IPS-15b (cell line): ENCODE results near the gene NAA10.
"Not testable (repeated sequence)": the region's sequence is repeated elsewhere in the genome, so short reads cannot be mapped to it uniquely, and the experiment has no call there.

ENCODE experiments used
- H3K27me3 ChIP-seq: one replicate; pipeline ENCODE4 v1.6.1; 2013; ENCODE audit warnings: low read length; ENCODE audit not compliant: control insufficient read depth, insufficient read depth
- H3K36me3 ChIP-seq: one replicate; pipeline ENCODE4 v1.6.1; 2013; ENCODE audit warnings: low read length; ENCODE audit not compliant: control insufficient read depth, insufficient read depth
- H3K4me1 ChIP-seq: one replicate; pipeline ENCODE4 v1.6.1; 2013; ENCODE audit warnings: mild to moderate bottlenecking, low read length; ENCODE audit not compliant: control insufficient read depth, insufficient read depth
- H3K4me3 ChIP-seq: one replicate; pipeline ENCODE4 v1.5.1; 2013; ENCODE audit warnings: low read depth, low read length
- H3K9ac ChIP-seq: one replicate; pipeline ENCODE4 v1.6.1; 2013; ENCODE audit warnings: low read depth, mild to moderate bottlenecking, low read length
- H3K9me3 ChIP-seq: one replicate; pipeline ENCODE4 v1.6.1; 2013; ENCODE audit warnings: mild to moderate bottlenecking, low read length; ENCODE audit not compliant: control insufficient read depth, insufficient read depth

The NAA10 gene

DNA sequence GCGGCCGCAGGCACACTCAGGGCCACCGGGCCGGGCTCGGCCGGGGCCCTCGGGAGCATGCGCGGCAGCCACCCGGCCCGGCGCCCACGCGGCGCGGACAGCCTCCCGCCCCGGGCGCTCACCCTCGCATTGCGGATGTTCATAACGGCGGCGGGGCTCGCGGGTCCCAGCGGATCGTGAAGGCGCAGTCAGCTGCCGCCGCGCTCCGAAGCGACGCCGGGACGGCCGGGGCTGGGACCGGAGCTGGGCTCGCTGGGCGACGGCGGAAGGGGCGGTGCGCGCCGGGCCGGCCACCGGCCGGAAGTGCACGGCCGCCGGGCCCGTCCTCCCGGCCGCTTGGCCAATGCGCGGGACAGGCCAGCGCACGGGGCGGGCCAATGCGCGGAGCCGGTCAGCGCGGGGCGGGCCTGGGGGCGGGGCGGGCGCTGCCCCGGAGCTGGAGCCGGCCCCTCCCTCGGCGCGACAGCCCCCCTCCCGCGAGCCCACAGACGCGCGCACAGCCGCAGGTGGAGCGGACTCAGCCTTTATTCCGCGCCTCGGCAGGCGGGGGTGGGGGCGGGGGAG lies at the start of gene NAA10:
NAA10 (minus strand) TSS at position 276 of the 564 bp plus-strand sequence; CDS start at position 143, 133 bp downstream.
- Histone ChIP-seq H3K36me3 (peaks cover 21% of the 10 kb centered on the region), H3K9me3 (no peaks in the 10 kb centered on the region), H3K4me3 (peak within 1 kb of the TSS; percentile 64), H3K27me3 (no peaks in the 10 kb centered on the region), H3K4me1 (no peaks in the 10 kb centered on the region), H3K9ac (peak within 1 kb of the TSS; percentile 47)

DNA sequence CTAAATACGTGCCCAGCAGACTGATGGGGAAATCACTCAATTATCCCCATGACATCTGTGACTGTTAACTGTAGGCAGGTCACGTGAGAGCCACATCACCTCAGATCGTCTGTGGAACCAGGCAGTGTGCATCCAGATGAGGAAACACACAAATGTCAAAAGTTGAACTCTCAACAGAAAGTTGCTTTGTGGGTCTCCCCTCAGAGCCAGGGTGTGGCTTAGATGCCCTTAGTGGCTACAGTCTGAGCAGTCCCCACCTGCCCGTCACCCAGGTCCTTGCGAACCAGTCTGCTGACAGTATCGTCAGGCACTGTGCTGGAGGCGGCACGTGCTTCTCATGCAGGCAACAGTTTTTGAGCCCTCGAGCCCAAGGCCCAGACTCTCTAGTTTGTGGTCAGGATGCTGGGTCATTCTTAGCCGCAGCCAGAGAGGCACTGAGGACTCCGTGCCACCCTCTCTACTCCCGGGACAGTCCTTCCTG lies 48.5 kb upstream of the NAA10 start:
- H3K4me3 ChIP-seq = no peak overlapping the region
- H3K9me3 ChIP-seq = no peaks in the 10 kb centered on the region
- no peaks in the 10 kb centered on the region for H3K4me1 ChIP-seq
- H3K27me3 ChIP-seq = no peaks in the 10 kb centered on the region
- no peak overlapping the region for H3K9ac ChIP-seq
- H3K36me3 ChIP-seq = no peaks in the 10 kb centered on the region

DNA sequence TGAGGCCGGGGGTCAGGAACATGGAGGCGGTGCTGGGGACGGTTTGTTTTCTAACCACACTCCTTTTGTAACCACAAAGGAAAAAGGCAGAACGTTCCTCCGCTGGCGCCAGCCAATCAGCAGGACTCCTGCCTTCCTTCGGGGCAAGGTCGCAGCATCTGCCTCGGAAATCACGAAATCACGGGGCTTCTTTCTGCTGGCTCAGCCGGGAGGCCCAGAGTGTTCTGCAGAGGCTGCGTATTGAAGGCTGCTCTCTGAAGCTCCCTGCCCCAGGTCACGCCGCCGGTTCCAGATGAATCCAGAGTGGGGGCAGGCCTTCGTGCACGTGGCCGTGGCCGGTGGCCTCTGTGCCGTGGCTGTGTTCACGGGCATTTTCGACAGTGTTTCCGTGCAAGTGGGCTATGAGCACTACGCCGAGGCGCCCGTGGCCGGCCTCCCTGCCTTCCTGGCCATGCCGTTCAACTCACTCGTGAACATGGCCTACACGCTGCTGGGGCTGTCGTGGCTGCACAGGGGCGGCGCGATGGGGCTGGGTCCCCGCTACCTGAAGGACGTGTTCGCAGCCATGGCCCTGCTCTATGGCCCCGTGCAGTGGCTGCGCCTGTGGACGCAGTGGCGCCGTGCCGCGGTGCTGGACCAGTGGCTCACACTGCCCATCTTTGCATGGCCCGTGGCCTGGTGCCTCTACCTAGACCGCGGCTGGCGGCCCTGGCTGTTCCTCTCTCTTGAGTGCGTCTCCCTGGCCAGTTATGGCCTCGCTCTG lies 47.1 kb upstream of the NAA10 start:
- no peak overlapping the region for H3K4me3 ChIP-seq
- H3K27me3 ChIP-seq = no peaks in the 10 kb centered on the region
- no peaks in the 10 kb centered on the region for H3K36me3 ChIP-seq
- no peaks in the 10 kb centered on the region for H3K9me3 ChIP-seq
- H3K4me1 ChIP-seq = no peaks in the 10 kb centered on the region
- no peak overlapping the region for H3K9ac ChIP-seq

GRCh38 chrX:153981231-153981630 lies 46.4 kb upstream of the NAA10 start:
- H3K9me3 ChIP-seq = no peaks in the 10 kb centered on the region
- no peaks in the 10 kb centered on the region for H3K4me1 ChIP-seq
- no peaks in the 10 kb centered on the region for H3K36me3 ChIP-seq
- no peaks in the 10 kb centered on the region for H3K27me3 ChIP-seq
- H3K4me3 ChIP-seq = no peak overlapping the region
- no peak overlapping the region for H3K9ac ChIP-seq

- H3K27me3 ChIP-seq, H3K4me1 ChIP-seq, H3K36me3 ChIP-seq, H3K4me3 ChIP-seq, H3K9ac ChIP-seq, H3K9me3 ChIP-seq: not testable (repeated sequence)
Observed at GRCh38 chrX:153980394-153980793, 45.6 kb upstream of the NAA10 start.

- no peak overlapping the region for H3K9ac ChIP-seq
- H3K27me3 ChIP-seq = no peaks in the 10 kb centered on the region
- H3K4me3 ChIP-seq = no peak overlapping the region
- no peaks in the 10 kb centered on the region for H3K4me1 ChIP-seq
- H3K9me3 ChIP-seq = peaks cover 4% of the 10 kb centered on the region
- no peaks in the 10 kb centered on the region for H3K36me3 ChIP-seq
Observed at GRCh38 chrX:153974726-153975286, 40.0 kb upstream of the NAA10 start.

- Histone ChIP-seq H3K27me3 (no peaks in the 10 kb centered on the region), H3K4me3 (no peak overlapping the region), H3K4me1 (no peaks in the 10 kb centered on the region), H3K36me3 (no peaks in the 10 kb centered on the region), H3K9ac (peak overlapping the region; percentile 74), H3K9me3 (peaks cover 4% of the 10 kb centered on the region)
Observed at GRCh38 chrX:153974003-153974725, 39.3 kb upstream of the NAA10 start.

GRCh38 chrX:153973127-153974002 lies 38.5 kb upstream of the NAA10 start:
- Histone ChIP-seq H3K9me3 (peaks cover 6% of the 10 kb centered on the region), H3K4me1 (peaks cover 3% of the 10 kb centered on the region), H3K4me3 (peak overlapping the region; percentile 48)

GRCh38 chrX:153972368-153973126 lies 37.7 kb upstream of the NAA10 start, which contains the start of gene TMEM187:
TSS of gene TMEM187 (plus strand) at chrX:153972754. CDS start at chrX:153982063, 9,309 bp downstream.
- H3K36me3 ChIP-seq = no peaks in the 10 kb centered on the region
- H3K4me3 ChIP-seq = peak within 1 kb of the TSS; percentile 95
- H3K4me1 ChIP-seq = peaks cover 3% of the 10 kb centered on the region
- H3K27me3 ChIP-seq = no peaks in the 10 kb centered on the region
- H3K9me3 ChIP-seq = peaks cover 8% of the 10 kb centered on the region
- H3K9ac ChIP-seq = peak within 1 kb of the TSS; percentile 98

More at GRCh38 chrX:153973127-153974002, 38.5 kb upstream of the NAA10 start:
- peak overlapping the region; percentile 74 for H3K9ac ChIP-seq
- H3K27me3 ChIP-seq = no peaks in the 10 kb centered on the region
- H3K36me3 ChIP-seq = no peaks in the 10 kb centered on the region

DNA sequence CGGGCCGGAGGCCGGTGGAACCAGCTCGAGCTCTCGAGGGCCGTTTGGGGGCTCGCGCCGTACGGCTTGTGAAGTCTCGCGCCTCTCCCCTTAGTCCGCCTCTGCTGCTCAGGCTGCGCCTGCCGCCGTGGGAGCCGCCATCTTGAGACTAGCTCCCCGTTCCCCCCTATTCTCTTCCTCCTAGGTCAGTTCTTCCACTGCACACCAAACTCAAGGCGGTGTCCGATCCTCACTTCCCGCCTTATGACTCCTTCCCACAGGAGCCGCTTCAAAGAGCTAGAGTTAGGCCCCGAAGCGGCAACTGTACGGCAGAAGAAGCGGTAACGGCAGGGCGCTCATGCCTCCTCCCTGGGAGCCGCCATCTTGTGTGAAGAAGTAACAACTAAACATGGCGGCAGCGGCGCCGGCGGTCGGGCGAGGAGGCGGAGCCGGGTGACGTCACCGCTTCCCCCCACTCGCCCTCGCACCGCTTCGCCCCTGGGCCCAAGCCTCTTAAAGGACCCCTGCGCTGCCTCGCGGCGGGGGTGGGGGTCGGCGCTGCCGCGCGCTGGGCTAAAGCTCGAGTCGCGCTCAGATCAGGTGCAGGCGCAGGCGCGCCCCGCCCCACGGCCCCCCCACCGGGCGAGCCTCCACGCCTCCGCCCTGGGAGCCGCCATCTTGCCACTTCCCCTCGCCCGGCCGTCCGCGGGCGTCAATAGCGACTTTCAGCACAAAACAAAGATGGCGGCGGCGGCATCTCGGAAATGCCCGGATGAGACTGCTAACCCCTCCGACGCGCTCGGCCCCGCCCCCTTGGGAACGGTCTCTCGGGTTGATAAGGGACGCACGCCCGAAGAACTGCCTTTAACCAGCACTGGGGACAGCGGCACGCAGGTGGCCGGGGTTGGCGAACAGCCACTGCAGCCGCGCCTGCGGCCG lies 36.9 kb upstream of the NAA10 start, which contains the start of gene HCFC1:
HCFC1 (minus strand) TSS at position 369 of the 918 bp plus-strand sequence. CDS start 978 bp downstream, outside the sequence.
- no peaks in the 10 kb centered on the region for H3K27me3 ChIP-seq
- H3K9ac ChIP-seq = peak within 1 kb of the TSS; percentile 98
- H3K4me3 ChIP-seq = peak within 1 kb of the TSS; percentile 95
- peaks cover 5% of the 10 kb centered on the region for H3K36me3 ChIP-seq
- peaks cover 3% of the 10 kb centered on the region for H3K4me1 ChIP-seq
- peaks cover 8% of the 10 kb centered on the region for H3K9me3 ChIP-seq
